Fibroblast of lung (primary cell): ENCODE data around the gene GRB10.

Experiments used
- CTCF ChIP-seq, 2 donors: IDR thresholded peaks in 1 of 2; conservative IDR thresholded peaks in 1 of 2; 1 replicate in 1 of 2; 2 replicates in 1 of 2; pipeline ENCODE4 v1.5.1; 2011 to 2012; ENCODE audit warnings: low read length in 2 of 2, control low read depth in 1 of 2, inconsistent platforms in 1 of 2, low read depth in 1 of 2, mild to moderate bottlenecking in 1 of 2
- EZH2 ChIP-seq: IDR thresholded peaks from 2 replicates; pipeline ENCODE4 v1.5.1; 2012; ENCODE audit warnings: low read length, control low read depth, mild to moderate bottlenecking; ENCODE audit errors: missing control alignments

- TF ChIP-seq CTCF (conservative IDR thresholded peaks at IDR 0.05 in 1 of 2, IDR thresholded peaks at IDR 0.05 in 1 of 2; ENCODE audit: low read depth in 1 of 2, low read length in 2 of 2), result no peak
- TF ChIP-seq EZH2, result no peak
Observed at GRCh38 chr7:50591480-50592438, 190.9 kb downstream of the GRB10 start.
